SHP77 treated with DMSO at 0.1 percent for 48 hours (cell line): Measurements from ENCODE around the gene LIMS1.
"Not testable (repeated sequence)": the region's sequence is repeated elsewhere in the genome, so short reads cannot be mapped to it uniquely, and the experiment has no call there.

ENCODE experiments used
- DNase-seq: peaks from one replicate; lab custom pipeline; 2025; lab: John Stamatoyannopoulos, UW

LIMS1 gene

DNA sequence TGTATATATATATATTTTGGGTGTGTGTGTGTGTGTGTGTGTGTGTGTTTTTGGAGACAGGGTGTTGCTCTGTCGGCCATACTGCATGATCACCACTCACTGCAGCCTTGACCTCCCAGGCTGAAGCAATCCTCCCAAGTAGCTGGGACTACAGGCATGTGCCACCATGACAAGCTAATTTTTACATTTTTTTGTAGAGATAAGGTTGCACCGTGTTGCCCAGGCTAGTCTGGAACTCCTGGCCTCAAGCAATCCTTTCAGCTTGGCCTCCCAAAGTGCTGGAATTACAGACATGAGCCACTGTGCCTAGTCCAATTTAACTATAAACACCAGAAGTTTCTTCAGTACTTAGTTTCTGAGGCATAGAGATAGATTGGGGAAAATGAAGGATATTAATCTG, 18.3 kb downstream of the LIMS1 start:
- DNase-seq: no peak

DNA sequence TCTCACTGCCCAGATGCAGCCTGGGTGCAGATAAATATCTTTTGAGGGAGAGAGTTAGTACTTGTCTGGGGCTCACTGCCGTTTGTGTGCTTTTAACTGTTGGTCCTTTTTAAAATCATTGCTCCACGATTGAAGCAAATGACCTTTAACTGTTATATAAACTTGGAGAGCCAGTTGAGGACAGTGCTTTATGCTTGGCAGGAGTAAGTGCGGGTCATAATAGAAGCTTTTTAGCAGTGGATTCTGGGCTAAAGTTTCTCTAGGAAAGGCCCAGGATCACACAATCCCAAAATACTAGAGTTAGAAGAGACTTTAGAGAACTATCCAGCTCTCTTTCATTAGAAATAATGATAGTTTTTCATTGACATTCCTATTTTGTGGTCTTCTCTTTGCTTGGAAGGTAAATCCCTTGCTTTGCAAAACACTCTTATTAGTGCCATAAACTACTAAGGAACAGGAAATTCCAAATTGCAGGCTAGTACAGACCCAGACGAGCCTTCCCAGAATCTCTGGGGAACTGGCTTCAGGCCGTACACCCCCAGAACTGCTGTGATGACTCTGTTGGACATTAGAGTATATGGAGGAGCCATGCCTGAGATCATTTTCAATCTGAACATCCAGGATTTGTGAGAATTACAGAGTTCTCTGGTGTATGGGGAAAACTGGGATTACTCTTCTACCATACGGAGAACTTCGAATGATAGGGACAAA, 19.1 kb downstream of the LIMS1 start:
- no peak for DNase-seq

DNA sequence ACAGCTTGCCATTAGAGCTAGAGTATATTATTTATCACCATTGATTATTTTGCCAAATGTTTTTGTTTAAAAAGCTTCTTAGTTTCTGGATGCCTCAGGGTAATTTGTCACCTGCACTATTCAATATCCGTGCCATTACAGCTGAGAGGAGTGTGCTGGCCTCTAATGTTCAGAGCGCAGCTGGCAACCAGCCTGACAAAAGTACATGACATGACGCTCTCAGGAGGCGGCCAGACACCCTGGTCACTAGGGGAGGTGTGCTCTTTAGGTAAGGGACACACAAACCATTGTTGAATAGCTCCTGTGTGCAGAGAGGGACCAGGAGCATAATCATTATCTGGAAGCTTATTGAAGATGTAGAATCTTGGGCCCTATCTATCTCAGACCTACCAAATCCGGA, 20.3 kb downstream of the LIMS1 start:
- no peak for DNase-seq

DNA sequence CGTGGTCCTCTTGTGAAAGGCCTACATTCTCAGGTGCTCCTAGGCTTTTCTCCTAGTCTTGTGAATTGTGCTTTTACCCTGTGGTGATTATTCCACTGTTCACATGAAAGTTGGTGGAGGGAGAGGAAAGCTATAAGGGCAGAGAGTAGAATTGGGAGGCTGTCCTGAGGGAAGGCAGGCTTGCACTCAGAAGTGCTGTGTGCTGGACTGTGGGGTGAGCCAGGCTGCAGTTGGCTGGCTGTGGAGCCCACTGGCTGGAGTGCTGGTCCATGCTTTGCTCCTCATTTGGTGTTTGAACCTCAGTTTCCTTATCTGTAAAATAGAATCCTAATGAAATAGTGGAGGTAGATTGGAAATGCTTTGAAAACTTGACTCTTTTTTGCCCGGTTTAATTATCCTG, 21.3 kb downstream of the LIMS1 start:
- no peak for DNase-seq

DNA sequence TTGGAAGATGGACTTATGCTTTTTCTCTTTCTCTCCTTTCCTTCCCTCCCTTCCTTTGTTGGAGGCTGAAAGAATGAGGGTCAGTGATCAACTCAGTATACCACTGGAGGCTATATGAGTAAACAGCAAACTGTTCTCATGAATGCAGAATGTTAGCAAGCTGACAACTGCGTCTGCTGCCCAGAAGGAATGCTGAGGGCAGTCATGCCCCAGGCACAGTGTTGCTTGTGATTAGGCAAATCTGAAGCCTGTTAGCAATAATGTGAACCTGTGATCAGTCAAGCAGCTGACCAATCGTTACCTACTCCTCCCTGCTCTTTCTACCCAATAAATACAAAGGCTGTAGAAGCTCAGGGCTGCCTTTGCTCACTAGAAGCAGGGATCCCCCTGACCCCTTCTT, 22.3 kb downstream of the LIMS1 start:
- DNase-seq: not testable (repeated sequence)

DNA sequence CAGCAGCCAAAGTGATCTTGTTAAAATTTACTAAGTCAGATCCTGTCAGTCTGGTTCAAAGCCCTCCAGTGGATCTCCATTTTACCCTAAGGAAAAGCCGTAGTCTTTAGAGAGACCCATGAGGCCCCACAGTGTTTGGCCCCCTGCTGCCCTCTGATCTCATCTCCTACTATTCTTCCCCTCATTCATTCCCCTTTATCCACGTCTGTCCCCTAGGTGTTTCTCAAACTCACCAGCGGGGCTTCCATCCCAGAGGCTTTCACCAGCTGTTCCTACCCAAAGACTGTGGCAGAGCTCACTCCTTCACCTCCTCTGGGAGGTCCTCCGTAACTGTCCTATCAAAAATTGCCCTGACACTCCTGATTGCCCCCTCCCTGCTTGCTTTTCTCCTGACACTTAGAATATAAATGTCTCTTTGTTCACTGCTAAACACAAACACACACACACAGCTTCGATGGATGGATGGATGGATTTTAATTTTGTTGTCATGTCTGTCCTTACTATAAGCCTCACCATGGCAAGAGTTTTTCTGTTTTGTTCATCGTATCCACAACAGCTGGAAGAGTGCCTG, 26.1 kb downstream of the LIMS1 start:
- no peak for DNase-seq

DNA sequence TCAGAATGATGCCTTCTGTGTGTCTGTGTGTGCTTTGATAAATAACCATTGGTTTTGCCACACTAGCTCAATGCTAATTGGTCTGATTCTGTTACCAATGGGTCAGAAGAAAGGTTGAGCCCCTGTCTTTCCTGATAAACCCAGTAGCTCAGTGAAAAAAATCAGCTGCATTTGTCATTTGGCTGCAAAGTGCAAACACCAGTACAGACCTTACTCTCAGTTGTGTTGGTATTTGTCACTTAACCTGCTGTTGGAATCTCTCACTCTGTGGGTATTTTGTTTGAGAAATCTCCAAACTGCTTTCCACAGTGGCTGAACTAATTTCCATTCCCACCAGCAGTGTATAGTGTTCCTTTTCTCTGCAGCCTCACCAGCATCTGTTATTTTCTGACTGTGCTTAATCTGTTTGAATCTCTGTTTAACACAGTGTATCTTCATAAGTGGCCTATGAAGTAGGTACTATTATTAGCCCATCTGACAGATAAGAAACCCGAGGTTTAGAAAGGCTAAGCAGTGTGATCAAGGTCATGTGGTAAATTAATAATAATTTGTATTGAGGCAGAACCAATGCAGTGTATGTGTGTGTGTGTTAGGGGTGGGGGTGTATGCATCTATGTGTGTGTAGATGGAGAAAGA, 26.7 kb downstream of the LIMS1 start:
- DNase-seq: no peak

DNA sequence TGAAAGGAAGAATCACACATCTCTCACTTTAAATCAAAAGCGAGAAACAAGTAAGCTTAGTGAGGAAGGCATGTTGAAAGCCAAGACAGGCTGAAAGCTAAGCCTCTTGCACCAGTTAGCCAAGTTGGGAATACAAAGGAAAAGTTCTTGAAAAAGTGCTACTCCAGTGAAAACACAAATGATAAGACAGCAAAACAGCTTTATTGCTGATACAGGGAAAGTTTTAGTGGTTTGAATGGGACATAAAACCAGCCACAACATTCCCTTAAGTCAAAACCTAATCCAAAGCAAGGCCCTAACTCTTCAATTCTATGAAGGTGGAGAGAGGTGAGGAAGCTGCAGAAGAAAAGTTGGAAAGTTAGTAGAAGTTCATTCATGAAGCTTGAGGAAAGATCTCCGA, 28.0 kb downstream of the LIMS1 start:
- DNase-seq: no peak

DNA sequence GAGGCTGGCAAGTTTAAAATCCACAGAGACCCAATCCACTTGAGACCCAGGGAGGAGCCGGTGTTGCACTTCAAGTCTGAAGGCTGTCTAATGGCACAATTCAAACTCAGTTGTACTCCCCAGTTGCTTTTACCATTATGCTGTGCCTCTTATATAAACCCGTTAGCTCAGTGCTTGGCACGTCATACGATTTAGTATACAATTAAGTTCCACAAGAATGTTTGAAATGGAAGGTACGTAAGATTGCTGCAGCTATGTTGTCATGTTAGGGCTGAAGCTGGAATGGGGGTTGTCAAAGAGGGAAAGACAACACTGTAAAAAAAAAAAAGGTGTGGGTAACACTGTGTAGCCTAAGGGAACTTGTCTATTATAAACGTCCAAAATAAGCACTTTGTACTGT, 30.2 kb downstream of the LIMS1 start:
- no peak for DNase-seq

DNA sequence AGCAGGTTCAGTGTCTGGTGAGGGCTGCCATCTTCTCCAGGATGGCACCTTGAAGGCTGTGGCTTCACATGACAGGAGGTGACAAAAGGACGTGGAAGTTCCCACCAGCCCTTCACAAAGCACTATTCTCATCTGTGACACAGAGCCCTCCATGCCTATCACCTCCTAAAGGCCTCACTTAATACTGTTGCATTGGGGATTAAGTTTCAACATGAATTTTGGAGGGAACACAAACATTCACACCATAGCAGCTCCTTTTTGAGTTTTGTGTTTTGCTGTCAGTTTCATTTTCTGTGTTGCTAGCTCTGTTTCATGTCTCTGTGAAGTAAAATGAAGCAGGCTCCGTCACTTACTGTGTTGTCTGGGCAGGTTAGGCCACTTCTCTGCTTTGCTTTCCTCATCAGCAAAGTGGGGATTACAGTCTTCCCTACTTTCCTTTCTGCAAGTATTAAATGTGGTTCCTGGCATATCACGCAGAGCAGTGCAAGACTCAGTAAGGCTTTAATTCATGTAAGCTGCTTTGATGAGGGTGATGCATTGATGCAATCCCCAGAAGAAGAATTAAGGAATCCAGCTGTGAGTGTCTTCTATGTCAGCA, 31.6 kb downstream of the LIMS1 start:
- DNase-seq: no peak

DNA sequence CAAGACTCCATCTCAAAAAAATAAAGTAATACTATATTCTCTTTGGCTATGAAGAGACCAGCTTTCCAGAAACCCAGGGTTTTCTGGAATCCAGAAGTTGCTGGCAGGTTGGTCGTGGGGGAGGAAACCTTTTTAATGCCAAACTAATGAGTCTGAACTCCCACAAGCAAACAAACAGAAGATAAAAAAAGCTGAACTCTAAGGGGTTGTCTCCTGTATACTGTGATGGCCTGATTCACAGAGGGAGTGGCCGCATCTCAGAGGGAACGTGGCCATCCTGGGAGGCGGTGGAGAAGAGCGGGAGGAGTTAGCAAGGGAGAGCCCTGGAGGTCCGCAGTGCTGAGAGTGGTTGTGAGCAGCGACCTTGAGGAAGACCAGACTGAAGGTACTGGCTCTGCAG, 36.1 kb downstream of the LIMS1 start:
- DNase-seq: no peak

DNA sequence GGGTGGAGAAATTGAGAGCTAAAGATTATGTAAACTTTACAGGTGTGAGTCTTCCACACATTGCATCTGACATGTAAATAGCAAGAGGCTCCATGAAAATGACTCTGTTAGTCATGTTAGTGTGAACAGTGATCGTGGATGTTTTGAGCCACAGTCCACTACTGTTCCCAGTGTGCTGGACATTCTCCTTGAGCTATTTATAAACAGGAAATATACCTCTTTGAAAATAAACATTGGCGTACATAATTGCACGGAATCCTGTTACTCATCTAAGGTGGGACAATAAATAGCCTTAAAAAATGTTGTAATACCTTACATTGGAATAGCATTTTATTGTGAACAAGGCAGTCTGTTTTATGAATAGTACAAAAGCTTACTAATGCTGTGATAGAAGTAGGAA, 37.0 kb downstream of the LIMS1 start:
- no peak for DNase-seq

DNA sequence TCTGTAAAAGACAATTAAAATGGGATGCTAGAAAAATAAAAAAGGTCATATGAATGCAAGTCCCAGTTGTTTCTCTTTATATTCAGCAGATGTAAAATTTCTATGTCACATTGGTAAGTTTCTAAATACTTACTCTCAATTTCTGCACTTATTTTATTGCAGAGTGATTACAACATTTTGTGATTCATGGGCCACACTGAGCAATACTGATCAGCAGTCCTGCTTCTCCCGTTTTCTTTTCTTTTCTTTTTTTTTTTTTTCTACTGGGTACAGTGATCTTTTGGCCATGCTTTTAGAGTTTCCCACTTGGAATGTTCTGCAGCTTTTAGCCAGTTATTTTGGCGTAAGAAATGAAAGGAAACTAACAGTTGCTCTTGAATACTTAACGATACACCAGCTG, 38.8 kb downstream of the LIMS1 start:
- DNase-seq: no peak

DNA sequence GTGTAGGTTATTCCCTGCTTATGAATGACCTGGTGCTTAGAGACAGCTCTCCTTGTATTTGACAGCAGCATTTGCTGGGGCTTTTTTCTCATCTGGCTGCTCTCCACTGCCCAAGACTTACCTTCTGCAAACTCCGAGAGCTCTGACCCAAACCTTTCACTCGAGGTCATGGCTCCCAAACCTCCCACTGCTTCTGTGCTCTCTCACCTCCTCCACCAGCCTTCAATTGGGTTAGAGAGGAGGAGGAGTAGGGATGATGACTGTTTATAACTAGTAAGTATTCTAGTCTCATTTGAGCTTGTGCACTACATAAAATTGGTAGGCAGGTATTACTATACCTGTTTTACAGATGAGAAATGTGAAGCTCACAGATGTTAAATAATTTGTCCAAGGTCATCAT, 40.1 kb downstream of the LIMS1 start:
- DNase-seq: no peak

DNA sequence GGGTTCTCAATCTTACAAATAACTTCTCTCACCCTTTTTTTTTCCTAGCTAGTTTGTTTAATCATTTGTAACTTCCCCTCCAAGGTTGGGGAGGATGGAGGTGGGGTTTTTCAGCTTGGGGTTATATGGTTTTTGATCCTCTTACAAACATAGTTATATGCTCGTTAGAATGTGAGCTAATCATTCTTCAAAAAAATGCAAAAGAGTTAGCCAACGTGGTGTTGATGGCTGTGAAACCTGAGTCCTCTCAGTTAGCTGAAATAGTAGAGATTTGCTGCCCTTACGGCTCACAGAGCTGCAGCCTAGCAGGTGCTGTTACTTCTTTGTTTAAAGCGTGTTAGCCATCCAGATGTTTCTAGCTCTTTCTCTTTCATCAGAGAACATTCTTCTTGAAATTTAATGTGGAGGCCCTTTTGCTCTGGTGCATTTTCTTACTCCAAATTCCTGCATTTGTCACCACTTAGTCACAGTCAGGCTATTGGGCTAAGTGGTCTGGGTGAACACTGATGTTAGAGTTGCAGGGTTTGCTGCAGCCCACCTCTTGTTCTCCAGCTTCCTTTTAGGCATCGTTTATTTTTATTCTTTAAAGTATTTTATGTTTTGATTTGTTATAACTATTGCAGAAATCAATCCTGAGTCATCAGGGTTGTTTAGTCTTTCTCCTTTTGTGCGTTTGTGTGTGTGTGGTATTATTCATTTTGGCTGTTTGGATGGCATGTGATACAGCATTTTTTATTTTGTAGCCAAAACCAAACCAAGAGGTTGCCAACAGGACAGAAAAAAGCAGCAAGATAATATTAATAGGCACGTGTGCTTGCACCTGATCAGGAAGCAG, 41.1 kb downstream of the LIMS1 start:
- DNase-seq: no peak

DNA sequence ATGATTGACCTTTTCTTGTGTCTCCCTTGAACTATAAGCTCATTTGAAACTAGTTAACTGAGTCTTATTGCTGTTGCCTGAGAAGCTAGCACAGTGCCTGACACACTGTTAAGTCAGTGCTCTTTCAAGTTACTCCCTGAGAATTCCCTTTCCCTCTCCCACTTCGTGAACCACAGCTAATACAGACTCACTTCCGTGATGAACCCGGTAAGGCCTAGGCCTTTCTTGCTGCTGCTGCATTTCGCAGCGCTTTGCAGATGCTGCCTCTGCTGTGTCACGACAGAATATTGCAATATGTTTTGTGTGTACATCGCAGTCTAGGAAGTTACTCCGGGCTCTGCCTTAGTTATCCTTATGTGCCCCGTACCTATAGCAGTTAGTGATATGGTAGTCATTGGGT, 42.8 kb downstream of the LIMS1 start:
- no peak for DNase-seq

DNA sequence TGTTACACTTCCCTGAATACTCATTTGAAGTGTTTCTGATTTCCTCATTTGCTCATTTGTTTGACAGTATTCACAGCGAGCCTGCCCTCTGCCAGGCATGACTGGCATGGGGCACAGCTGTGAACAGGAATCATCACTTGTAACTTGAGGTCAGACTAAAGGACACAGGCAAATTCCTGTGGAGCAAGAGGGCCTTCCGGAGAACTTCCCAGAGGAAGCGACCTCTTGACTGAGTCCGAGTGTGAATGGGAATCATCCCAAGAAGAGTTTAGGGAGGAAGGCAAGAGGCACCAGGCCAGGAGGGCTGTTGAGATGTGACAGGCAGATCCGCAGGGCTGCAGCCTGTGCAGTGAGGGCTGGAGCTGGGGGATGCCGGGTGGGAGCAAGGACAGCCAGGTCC, 45.4 kb downstream of the LIMS1 start:
- DNase-seq: no peak

DNA sequence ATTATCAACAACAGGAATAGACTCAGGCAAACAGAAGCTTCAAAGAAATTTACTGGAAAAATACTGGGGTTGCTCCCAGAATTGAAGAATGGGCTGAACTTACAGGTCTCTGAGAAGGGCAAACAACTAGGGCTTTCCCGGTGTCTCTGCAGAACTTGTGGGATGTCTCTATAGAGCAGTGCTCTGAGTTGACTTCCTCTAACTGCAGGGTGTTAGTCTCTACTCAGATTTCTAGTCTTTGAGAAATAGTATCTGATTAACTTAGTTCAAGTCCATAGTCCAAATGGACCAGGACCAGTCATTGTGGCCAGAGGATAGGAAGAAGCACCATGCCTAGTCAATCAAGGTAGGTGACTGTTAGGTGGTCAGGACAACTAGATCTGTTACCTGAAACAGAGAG, 45.8 kb downstream of the LIMS1 start:
- DNase-seq: no peak

DNA sequence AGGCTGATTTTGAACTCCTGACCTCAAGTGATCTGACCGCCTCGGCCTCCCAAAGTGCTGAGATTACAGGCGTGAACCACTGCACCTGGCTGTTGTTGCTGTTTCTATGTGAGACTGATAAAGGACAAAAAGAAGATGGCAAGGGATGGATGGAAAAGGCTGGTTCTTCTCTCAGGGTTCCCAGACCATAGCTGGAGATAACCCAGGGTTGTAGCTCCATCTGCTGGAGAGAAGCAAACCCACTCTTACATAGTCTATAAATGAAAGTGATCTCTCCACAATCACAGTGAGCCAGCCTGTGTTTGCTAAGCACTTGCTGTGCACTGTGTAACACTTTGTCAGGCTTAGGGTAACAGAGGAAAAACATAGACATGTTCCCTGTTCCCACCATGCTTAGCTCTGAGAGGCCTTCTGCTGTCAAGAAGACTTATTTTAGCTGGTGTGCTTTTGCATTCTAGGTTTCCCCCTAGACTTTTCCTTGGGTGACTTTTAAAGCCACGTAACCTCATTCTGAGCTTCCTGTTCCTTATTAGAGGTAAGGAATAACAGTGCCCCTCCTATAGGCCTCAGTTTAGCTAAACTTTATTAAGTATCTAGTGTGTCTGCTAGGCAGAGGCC, 49.7 kb downstream of the LIMS1 start:
- peak; percentile 52 for DNase-seq

DNA sequence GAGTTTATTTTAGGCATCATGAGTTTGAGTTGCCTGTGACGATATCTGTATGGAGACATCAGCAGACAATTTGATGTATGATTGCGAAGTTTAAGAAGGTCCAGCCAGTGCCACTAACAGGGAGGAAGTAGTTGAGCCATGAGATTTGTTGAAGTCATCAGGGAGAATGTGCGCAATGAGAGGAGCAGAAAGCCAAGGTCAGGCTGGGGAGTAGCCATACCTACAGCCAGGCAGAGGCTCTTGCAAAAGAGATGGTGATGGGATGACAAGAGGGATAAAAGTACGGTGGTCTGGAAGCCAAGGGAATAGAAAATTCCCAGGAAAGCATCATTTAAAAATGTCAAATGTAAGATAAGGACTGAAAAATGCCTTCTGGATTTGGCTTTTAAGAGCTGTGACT, 51.2 kb downstream of the LIMS1 start:
- DNase-seq: no peak

DNA sequence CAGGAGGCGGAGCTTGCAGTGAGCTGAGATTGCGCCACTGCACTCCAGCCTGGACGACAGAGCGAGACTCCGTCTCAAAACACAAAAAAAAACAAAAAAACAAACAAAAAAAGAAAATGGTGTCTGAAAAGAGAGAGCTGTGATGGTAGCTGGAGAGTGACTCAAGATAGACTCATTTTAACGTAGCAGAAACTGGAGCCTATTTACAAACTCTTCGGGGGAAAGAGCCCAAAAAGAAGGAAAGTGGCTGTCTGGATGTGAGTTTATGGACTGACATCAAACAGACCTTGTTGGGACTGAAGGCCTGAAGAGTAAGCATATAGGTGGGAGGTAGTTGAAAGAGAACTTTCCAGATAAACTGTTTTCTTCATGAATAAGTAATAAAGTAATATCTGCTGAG, 51.8 kb downstream of the LIMS1 start:
- no peak for DNase-seq

DNA sequence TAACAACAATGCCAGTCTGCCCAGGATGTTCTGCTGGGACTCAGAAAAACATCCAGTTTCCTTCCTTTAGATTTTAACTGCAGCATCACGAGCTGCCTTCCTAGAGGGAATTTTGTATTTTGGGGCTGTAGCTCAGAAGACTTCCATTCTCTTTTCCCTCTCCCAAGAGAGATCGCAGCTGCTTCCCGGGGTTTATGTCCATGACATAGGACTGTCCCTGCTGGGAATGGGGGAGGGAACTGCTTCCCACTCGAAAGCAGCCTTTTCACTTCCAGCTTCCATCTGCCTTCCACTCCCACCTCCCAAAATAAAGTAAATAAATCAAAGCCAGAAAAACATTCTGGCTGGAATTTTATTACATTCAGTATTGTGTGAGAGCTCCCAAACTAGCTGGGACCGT, 52.4 kb downstream of the LIMS1 start:
- no peak for DNase-seq
